T1000 (cell line): ENCODE results near the gene C10orf90.
A peak's percentile ranks its signal among the peaks of the same experiment; 100 is the strongest.

ENCODE experiments used
- DNase-seq: peaks from one replicate; lab custom pipeline; 2025; ENCODE audit warnings: mixed read lengths; lab: John Stamatoyannopoulos, UW

Gene C10orf90, protein sequence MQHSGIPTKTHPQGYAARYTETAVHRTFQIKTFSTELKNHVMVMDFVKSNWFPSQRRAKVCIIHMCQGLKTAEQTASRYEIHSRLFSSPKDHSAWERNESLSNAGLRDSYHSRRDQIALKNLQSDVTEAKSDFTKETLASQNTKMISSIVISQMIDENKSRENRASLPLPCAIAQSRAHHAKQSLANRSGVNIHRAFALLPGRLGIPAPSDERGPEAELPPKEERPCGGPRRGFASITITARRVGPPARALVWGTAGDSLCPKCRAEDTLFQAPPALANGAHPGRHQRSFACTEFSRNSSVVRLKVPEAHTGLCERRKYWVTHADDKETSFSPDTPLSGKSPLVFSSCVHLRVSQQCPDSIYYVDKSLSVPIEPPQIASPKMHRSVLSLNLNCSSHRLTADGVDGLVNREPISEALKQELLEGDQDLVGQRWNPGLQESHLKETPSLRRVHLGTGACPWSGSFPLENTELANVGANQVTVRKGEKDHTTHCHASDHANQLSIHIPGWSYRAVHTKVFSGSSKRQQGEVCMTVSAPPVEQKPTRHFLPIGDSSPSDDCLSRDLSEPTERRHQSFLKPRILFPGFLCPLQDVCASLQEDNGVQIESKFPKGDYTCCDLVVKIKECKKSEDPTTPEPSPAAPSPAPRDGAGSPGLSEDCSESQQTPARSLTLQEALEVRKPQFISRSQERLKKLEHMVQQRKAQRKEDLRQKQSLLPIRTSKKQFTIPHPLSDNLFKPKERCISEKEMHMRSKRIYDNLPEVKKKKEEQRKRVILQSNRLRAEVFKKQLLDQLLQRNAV

DNA sequence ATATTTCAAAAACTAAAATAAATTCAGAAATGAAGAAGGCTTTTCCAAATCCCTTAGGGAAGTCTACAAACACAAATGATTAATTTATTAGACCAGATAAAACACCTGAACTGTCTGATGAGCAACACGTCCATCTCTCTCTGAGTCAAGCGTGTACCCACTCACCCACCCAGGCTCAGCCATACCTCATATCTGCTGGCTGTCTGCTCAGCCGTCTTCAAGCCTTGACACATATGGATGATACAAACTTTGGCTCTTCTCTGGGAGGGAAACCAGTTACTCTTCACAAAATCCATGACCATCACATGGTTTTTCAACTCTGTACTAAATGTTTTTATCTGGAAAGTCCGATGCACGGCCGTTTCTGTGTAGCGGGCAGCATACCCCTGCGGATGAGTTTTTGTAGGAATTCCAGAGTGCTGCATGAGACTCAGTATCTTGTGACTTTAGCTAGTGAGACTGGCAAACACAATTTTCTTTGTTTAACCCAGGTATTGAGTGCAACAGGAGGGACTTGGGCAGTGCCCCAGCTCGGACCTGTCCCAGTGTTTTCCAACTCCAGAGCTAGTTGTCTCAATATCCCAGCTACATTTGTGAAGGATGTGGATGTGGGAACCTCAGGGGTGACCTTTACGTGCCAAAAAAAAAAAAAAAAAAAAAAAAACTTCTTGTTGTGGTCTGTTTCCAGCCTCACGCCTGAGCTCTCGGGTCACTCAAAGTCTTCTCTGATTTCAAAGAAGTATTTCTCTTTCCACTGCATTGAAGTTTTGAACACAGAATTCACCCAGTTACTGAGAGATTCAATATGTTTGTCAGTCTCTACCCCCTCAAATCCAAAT, at the start of gene C10orf90:
TSS of gene C10orf90 (minus strand) at position 638 of the 839 bp plus-strand sequence. CDS start at position 425, 213 bp downstream.
- no peak for DNase-seq

DNA sequence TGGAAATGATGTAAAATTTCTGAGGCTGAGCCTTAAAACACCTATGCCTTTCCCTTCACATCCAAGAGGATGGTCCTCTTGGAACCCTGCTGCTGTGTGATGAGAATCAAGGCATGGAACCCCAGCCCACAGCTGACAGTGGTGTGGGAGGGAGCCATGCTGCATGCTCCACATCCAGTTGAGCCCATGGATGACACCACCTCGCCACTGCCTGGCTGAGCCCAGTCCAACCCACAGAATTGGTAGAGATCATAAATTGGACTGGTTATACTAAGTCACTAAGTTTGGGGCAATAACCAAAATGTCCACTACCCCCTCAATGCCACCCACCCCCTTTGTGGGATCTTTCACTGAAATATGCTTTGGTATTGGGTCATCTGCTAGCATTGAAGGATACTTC, 45.9 kb upstream of the C10orf90 start:
- no peak for DNase-seq

DNA sequence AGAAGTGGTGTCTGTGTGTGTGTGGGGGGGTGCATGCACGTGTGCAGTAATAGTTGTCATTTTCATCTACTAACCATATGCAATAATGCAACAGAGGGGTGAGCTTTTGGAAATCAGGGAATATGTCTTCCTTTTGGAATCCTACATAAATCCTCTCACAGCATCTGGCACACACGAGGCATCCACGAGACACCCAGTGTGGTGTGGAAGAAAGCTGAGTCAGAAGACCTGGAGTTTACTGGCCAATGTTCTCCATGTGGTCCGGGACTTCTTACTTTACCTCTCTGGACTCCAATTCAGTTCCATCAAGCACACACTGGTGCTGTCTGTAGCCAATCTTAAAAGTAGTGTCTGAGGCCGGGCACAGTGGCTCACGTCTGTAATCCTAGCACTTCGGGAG, 43.1 kb upstream of the C10orf90 start:
- no peak for DNase-seq

DNA sequence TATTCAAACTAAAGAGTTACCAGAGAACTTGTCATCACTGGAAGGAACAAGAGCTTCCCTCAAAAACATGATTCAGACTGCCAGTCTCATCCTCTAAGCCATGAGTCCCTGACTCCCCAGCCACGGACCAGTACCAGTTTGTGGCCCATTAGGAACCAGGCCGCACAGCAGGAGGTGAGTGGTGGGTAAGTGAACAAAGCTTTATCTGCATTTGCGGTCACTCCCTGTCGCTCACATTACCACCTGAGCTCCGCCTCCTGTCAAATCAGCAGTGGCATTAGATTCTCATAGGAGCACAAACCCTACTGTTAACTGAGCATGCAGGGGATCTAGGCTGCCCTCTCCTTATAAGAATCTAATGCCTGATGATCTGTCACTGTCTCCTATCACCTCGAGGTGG, 42.2 kb upstream of the C10orf90 start:
- no peak for DNase-seq

DNA sequence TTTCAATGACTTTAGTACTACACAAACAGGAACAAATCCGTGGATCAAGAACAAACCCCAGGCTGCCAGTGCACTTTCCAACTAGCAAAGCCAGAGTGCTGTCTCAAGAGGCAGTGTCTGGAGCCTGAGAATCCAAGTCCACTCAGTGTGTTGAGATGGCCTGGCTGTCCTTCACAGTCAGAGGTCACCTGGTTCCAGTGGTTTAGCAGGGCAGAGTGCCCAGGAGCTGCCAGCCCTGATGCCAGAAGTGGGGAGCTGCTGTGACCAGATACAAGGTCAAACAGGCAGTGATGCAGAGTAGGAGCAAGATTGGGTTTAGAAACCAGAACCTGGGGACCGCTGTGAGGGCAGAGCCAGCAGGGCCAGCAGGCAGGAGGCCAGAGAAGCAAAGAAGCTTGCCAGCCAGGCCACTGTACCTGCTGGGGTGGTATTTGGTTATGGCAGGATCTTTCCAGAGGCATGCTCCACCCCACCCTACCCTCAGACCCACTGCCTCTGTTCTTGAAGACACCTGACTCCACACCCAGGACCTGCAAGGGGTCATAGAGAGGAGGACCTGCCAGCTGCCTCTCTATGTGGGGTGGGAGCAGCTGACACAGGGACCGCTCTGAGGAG, 35.6 kb upstream of the C10orf90 start:
- DNase-seq: no peak

DNA sequence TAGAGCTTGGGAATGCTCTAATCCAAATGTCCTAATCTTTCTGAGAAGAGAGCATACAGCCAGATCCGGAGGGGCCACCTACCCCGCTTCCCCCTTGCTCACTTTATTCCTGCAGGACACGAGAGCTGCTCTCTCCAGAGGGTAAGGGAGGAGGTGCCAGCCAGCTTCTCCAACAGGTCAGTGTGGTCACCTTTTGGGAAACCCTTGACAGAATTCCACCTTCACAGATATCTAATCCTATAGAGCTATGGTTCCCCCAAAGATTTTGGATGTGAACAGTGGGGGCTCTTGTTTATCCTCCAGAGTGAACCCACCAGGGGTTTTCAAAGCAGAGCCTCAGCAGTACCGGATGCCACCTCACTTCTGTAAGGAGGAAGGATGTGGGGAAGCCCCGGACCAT, 34.6 kb upstream of the C10orf90 start:
- DNase-seq: no peak

DNA sequence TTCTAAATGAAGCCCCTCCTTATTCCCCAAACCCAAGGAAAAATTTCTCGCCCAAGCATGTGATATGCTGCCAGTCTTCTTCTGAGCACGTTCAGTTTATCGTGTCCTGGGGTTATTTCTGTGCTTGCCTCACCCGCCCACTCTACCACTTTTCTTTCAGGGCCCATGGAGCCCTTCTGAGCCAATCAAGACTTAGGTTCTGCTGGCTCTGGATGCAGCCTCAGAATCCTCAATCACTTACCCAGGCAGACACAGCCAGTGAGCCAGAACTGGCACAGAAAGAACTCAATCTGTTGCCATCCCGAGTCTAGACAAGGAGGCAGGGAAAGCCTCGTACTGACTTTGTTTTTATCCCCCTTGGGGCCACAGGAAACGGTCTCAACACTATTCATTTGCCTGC, 34.2 kb upstream of the C10orf90 start:
- DNase-seq: no peak

DNA sequence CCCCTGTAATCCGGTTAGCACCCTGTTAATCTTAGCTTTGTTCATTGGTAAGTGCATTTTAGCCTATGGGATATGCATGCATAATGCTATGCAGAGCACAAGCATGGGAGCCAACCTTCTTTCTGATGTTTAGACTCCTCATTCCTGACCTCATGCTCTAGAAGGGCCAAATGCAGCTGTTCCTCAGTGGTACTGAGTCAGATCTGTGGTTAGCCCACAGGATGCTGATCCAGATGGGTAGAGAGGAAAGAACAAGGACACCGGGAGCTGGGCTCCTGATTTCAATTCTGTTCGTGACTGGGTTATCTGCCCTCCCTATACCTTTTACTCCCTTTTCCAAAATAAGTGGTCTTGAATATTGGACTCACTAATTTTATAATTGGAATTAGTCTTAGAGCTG, 31.7 kb upstream of the C10orf90 start:
- no peak for DNase-seq

DNA sequence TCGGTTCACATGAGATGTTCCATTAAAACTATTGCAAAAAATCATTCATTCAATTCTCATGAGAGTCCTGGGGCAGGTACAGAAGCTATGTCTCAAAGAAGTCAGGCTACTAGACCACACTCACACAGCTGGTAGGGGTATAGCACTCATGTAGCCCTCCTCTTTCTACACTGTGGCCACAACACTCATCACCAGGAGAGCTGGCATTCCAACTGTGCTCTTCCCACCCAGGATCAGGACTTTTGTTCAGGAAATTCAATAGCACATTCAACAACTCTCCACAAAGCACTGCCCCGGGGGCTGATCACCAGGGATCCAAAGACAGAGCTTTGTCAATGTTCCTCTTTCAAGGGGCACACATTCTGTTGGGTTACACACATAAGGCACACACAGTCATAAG, 31.0 kb upstream of the C10orf90 start:
- DNase-seq: no peak

DNA sequence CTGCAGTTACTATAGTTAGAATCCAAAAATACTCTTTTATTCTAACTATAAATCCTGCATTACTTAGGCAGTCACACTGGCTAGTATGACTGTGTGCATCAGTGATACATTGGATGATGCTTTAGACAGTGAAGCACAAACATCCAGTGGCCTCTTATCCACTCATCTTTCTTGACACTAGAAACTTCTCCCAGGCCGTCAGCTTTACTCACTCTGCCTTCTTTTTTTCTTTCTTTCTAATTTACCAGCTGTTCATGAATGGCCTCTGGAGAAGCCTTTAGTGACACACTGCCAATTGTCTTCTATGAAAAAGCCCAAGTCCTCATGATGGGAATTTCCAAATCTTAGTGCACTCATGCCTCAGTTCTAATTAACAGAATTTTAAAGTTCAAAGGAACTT, 26.2 kb upstream of the C10orf90 start:
- no peak for DNase-seq

DNA sequence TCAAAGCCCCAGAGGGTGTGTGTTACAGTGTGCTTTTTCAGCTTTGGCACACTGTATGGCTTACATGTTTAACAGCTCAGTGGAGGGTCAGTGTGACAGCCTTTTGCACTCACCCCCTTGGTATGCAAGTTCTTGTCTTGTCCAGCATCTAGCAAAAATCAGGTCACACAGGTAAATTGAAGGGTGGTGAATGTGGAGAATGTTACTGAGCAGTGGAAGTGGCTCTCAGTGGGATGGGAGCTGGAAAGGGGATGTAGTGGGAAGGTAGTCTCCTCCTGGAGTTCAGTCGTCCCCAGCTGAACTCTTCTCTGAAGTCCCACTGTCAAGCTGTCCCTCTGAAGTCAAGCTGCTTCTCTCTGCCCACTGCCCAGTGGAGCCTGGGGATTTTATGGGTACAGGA, 21.0 kb upstream of the C10orf90 start:
- DNase-seq: no peak

DNA sequence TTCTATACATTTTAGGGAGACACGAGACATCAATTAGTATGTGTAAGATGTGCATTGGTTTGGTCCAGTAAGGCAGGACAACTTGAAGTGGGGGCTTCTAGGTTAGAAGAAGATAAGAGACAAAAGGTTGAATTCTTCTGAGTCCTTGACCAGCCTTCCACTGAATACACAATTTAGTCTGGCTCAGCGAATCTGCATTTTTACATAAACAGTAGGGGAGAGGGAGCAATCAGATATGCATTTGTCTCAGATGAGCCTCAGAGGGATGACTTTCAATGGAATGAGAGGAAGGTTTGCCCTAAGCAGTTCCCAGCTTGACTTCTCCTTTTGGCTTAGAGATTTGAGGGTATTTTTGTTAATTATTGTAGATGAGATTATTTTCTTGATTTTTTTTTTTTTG, 20.0 kb upstream of the C10orf90 start:
- DNase-seq: no peak

DNA sequence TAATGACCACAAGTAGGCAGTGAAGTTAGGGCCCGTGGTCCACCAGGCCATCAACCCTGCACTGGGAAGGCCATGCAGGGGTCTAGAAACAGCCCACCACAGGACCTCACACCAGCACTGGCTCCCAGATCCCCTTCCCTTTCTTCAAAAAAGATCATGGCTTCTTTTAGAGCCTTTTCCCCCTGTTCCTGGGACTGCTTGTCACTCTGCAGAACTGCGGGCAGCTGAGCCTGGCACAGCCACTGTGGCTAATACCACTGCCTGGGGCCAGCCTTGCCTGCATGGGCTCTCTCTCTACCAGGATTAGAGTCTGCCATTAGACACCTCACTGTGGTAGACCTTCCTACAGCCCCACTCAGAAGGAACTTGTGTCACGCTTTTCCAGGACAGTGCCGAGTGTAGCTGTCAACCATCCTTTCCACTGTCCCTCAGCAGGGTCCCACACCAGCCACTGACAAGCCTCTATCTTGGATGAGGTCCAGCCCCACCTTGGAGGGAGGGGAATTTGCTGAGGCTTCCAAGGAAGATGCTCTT, 19.0 kb upstream of the C10orf90 start:
- no peak for DNase-seq

DNA sequence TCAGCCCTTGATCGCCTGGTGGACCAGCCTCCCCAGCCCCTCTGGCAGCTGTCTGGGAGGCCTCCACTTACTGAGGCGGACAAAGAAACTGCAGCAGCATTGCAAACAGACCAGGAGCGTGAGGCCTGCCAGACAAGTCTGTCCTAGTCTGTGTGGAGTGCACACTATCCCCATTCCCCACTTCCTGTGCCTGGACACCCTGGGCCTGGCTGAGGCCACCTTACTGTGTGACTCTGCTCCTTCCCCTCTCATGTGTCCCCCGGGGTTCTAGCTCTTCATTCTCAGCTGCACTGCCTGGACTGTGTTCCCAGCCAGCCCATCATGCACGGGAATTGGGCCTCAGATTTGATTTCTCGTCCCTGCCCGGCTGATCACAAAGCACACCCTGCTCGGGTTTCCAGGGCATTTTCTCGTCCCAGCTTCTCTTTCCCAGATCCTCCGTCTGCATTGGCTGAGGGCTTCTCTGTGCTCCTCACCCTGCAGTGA, 16.7 kb upstream of the C10orf90 start:
- no peak for DNase-seq

DNA sequence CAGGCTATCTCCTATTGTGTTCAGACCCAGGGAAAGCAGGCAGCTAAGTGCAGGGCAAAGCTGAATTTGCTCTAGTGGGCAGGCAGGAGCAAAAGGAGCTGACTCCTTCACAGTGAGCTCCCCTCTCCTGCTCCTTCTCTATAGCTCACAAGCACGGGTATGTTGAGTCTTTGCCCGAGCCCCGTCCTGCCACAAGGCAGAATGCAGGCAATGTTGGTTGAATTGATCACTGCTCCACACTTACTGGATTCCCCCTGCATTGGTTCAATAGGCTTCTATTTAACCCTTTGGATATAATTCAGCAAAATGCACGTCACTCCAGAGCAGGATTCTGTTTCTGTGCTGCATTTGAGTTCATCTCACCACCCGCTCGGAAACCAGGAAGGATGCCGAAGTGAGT, 16.2 kb upstream of the C10orf90 start:
- no peak for DNase-seq

DNA sequence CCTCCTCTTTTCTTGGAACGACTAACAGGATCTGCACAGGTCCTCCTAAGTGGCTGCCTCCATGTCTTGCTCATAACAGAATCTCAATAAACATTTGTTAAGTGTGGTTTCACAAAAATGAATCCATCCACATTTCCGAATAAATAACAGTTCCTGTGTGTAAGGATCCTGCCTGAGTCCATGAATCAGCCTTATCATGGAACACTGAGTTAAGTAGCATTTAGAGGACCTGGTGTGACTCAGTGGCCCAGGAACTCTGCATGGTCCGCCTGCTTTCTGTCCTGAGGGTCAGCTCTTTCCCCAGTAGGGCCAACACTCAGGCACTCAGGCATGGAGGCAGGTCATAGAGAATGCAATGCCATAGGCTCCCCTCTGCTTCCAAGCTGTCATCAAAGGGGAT, 15.8 kb upstream of the C10orf90 start:
- no peak for DNase-seq

DNA sequence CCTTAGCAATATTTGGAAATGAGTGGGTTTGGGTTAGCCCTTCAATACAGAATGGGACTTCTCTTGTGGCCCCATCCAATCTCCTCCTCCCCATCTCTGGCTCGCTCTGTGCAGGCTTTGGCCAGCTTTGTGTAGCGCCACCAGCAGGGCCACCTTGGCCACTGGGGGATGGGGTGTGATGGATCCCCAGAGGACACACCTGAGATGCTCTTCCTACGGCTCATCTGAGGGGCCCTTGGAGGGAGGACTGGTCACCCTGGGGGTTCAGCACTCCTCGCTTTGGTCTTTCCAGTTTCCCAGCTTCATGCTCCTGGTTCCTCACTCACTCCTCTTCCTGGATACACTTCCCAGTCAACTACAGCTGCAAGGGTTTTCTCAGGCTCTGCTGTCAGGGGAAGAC, 15.3 kb upstream of the C10orf90 start:
- no peak for DNase-seq

DNA sequence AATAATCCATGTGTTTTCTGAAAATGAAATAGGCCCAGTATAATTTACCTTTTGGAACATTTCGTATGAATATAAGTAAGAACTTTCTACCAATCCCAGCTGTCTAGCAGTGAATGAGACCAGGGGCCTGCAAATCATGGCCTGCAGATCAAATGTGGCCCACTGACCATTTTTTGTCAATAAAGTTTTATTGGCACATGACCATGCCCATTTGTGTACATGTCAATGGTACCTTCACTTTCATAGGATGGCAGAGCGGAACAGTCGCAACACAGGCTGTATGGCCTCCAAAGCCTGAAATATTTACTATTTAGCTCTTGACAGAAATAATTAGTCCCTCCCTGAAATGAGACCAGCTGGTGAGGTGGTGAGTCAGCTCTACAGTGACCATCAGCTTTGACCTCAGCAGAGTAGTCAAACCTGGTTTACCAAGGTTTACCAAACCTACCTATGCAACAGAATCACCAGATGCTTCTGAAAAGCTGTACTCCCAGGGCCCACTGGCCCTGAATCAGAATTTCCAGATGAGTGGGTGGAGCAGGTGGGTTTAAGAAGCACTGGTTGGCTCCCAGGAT, 13.8 kb upstream of the C10orf90 start:
- peak; percentile 10 for DNase-seq

DNA sequence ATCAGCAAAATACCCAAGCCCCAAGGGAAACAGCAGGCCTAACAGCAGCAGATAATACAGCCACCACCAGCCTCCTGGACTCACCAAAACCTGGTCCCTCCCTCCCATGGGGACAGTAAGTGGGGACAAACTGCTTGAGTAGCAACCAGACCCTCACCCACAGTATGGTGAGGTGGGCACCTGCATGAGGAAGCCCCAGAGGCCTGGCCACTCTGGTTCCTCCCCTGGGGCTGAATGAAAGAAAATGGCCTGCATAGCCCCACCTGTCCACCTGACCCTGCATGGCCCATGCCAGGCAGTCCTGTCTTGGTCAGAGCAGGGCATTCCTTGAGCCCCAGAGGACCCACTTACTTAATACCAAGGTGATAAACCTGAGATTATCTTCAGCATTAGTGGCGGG, 13.0 kb upstream of the C10orf90 start:
- DNase-seq: no peak

DNA sequence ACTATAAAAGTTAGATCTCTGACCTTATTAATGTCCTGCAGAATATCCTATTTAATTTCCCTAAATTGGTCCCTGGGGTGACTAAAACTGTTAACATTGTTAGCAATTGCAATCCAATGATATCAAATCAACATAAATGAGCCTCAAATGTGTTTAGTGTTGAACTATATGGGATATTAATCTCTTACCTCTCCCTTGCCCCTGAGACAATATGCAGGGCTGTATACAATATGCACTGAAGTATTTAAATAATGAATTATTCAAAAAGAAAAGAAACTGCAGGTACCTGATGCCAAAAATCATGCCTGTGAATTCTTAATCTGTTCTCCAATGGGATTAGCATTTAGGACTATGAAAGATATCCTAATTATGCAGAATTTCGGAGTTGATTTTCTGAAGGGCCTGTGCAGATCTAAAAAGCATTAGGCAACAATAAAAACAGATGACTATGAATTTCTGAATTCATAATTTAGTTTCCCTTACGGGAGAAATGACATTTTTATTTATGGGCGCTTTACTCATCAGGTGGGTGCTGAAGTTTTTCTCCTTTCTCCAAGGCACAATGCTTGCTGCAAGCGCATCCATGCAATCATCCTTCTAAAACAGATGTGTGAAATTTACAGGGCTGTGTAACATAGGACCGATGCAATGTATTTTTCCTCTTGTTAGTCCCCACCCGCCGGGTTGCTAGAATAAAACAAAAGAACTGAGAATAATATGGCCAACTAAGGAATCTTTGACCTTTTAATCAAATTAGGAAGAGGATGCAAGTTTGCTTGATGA, 5.4 kb upstream of the C10orf90 start:
- no peak for DNase-seq
